ENCODE results near the gene ACBD5.
"Not testable (repeated sequence)": the region's sequence is repeated elsewhere in the genome, so short reads cannot be mapped to it uniquely, and the experiment has no call there.

ACBD5 gene
- 48.5 to 60.2 (median 55.8) reads per million in 3 experiments for total RNA-seq

- peak; percentile 59 for DNase-seq
Observed at GRCh38 chr10:27240212-27241009, at the start of gene ACBD5. Gene ACBD5 (minus strand): TSS chr10:27240797. CDS start chr10:27240688, 109 bp downstream.

GRCh38 chr10:27285093-27285492 is 44.5 kb upstream of the ACBD5 start:
- DNase-seq: peak; percentile 33

GRCh38 chr10:27276581-27276980 is 36.0 kb upstream of the ACBD5 start:
- DNase-seq: no peak

- DNase-seq: not testable (repeated sequence)
Observed at GRCh38 chr10:27266025-27266424, 25.4 kb upstream of the ACBD5 start.

GRCh38 chr10:27262788-27263187 is 22.2 kb upstream of the ACBD5 start:
- DNase-seq: not testable (repeated sequence)

GRCh38 chr10:27258838-27259812 is 18.5 kb upstream of the ACBD5 start:
- DNase-seq: no peak

GRCh38 chr10:27258492-27258837 is 17.9 kb upstream of the ACBD5 start:
- DNase-seq: no peak

- DNase-seq: no peak
Observed at GRCh38 chr10:27256299-27257189, 15.9 kb upstream of the ACBD5 start.

- DNase-seq: no peak
Observed at GRCh38 chr10:27253576-27253975, 13.0 kb upstream of the ACBD5 start.

- peak; percentile 72 for DNase-seq
Observed at GRCh38 chr10:27252267-27253000, 11.8 kb upstream of the ACBD5 start.

- no peak for DNase-seq
Observed at GRCh38 chr10:27251554-27251953, 11.0 kb upstream of the ACBD5 start.

GRCh38 chr10:27248215-27248614 is 7.6 kb upstream of the ACBD5 start:
- no peak for DNase-seq

- DNase-seq: no peak
Observed at GRCh38 chr10:27247441-27247840, 6.8 kb upstream of the ACBD5 start.

GRCh38 chr10:27247006-27247405 is 6.4 kb upstream of the ACBD5 start:
- DNase-seq: no peak

GRCh38 chr10:27245836-27246235 is 5.2 kb upstream of the ACBD5 start:
- no peak for DNase-seq

- no peak for DNase-seq
Observed at GRCh38 chr10:27244976-27245375, 4.4 kb upstream of the ACBD5 start.

GRCh38 chr10:27242951-27243551 is 2.5 kb upstream of the ACBD5 start:
- peak; percentile 81 for DNase-seq

GRCh38 chr10:27242473-27242950 is 1.9 kb upstream of the ACBD5 start:
- DNase-seq: no peak

- DNase-seq: peak; percentile 86
Observed at GRCh38 chr10:27241652-27242472, 1.3 kb upstream of the ACBD5 start.

- DNase-seq: peak; percentile 44
Observed at GRCh38 chr10:27241010-27241651, 534 bp upstream of the ACBD5 start.

All from central memory CD4-positive, alpha-beta T cell (primary cell).